ENCODE measurements around the gene CDKN3.
"Not testable (repeated sequence)": the region's sequence is repeated elsewhere in the genome, so short reads cannot be mapped to it uniquely, and the experiment has no call there.

Gene CDKN3

DNA sequence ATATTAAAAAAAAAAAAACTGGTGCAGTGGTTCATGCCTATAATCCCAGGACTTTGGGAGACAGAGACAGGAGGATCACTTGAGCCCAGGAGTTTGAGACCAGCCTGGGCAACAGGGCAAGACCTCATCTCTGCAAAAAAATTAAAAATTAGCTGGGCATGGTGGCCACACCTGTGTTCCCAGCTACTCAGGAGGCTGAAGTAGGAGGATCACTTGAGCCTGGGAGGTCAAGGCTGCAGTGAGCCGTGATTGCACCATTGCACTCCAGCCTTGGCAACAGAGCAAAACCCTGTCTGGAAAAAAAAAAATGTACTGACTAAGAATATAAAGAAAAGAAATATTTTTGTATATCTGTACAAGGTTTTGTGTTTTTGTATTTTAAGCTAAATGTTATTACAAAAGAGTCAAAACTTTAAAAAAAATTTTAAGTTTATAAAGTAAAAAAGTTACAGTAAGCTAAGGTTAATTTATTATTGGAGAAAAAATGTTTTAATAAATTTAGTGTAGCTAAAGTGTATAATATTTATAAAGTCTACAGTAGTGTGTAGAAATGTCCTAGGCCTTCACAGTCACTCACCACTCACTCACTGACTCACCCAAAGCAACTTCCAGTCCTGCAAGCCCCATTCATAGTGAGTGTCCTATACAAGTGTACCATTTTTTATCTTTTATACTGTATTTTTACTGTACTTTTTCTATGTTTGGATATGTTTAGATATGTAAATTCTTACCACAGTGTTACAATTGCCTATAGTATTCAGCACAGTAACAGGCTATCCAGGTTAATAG, 60.2 kb downstream of the CDKN3 start:
- DNase-seq: not testable (repeated sequence)

DNA sequence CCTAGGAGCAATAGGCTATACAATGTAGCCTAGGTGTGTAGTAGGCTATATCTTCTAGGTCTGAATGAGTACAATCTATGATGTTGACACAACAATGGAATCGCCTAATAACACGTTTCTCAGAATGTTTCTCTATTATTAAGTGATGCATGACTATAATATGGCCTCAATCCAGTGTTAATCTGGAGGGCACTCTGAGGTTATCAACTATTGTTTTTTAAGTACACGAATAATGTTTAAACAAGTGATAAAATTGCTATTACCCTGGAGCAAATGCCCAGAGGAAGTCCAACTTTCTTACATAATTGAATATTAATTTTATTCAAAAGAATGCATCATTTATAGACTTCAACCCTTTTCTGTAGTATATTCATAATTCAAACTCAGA, 60.8 kb downstream of the CDKN3 start:
- DNase-seq: no peak

DNA sequence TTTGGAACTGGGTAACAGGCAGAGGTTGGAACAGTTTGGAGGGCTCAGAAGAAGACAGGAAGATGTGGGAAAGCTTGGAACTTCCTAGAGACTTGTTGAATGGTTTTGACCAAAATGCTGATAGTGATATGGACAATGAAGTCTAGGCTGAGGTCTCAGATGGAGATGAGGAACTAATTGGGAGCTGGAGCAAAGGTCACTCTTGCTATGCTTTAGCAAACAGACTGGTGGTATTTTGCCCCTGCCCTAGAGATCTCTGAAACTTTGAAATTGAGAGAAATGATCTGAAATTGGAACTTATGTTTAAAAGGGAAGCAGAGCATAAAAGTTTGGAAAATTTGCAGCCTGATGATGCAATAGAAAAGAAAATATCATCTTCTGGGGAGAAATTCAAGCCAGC, 61.7 kb downstream of the CDKN3 start:
- DNase-seq: not testable (repeated sequence)

DNA sequence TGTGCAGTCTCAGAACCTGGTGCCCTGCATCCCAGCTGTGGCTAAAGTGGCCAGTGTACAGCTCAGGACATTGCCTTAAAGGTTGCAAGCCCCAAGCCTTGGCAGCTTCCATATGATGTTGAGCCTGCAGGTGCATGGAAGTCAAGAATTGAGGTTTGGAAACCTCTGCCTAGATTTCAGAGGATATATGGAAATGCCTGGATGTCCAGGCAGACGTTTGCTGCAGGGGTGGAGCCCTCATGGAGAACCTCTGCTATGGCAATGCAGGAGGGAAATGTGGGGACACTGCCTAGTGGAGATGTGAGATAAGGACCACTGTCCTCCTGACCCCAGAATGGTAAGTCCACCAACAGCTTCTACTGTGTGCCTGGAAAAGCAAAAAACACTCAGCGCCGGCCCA, 62.3 kb downstream of the CDKN3 start:
- no peak for DNase-seq

DNA sequence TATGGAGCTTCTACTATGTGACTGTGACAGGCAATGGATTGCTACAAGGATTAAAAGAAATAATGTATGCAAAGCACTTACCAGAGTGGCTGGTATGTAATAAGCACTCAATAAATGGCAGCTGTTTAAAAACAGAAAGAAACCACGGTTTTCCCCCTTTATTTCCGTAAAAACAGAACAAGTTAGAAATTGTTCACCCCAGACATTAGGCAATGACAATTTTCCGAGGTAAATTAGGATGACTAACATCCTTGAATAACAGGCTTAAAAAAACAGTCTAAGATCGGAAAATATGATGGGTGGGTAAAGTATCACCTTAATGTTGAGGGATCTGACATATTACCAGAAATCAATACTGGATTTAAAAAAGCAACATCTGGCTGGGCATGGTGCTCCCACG, 65.2 kb downstream of the CDKN3 start:
- no peak for DNase-seq

DNA sequence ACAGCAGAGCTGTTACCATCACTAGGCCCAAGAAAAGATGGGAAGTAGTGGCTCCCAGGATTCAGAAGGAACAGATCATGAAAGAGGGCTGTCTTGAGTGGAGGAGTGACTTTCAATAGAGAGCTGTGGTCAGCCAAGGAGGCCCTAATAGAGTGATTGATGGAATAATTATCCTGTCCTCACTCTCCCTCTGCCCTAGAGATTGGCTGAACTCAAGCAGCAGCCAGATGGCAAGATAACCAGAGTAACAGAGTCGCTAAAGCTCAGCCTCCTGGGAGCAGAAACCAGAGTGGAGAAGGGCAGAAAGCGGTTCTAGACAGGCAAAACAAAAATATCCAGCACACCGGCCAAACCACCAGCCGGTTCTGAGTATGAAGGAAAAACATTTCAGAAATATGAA, 68.8 kb downstream of the CDKN3 start:
- DNase-seq: no peak

DNA sequence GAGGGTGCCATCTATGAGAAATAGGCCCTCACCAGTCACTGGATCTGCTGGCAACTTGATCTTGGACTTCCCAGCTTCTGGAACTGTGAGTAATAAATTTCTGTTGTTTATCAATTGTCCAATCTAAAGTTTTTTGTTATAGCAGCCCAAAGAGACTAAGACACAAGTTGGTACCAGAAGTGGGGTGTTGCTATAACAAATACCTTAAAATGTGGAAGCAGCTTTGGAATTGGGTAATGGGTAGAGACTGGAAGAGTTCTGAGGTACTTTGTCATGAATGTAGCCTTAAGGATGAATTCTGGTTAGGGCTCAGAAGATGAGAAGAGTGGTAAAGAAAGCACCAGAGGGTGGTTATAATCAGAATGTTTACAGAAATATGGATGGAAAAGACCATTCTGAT, 70.5 kb downstream of the CDKN3 start:
- DNase-seq: no peak
